Heart left ventricle (tissue), 16 donors: ENCODE measurements around the gene HS1BP3. TPM values are rescaled to one million over a fixed set of nuclear protein-coding genes. Genes with fewer than 3 reads are reported as not detected.

Experiments used
- ATAC-seq, 4 donors: fragments of 200-7000 bp; cut with Tn5 transposase; one replicate each; pipeline ENCODE4 v1.9.1; 2020 to 2022; ENCODE audit warnings: moderate library complexity in 4 of 4, mild to moderate bottlenecking in 3 of 4, moderate number of reproducible peaks in 1 of 4
- DNase-seq, 5 donors: peaks; one replicate each; pipeline ENCODE4 v3.0.0-alpha.2; 2020
- H3K27ac ChIP-seq, 12 donors: fragments of 200-600 bp; sonication (generic) in 4 of 12; one replicate each; pipeline versions ENCODE4 v1.5.0 to v1.8.0; 2016 to 2022; ENCODE audit warnings: mild to moderate bottlenecking in 2 of 12
- H3K27me3 ChIP-seq, 9 donors: fragments of 200-600 bp; sonication (generic) in 2 of 9; one replicate each; pipeline versions ENCODE4 v1.5.1 to v1.8.0; 2016 to 2022; ENCODE audit warnings: mild to moderate bottlenecking in 3 of 9
- H3K36me3 ChIP-seq, 9 donors: fragments of 200-600 bp; sonication (generic) in 2 of 9; one replicate each; pipeline versions ENCODE4 v1.5.0 to v1.8.0; 2018 to 2022; ENCODE audit warnings: mild to moderate bottlenecking in 2 of 9
- H3K4me1 ChIP-seq, 12 donors: fragments of 200-600 bp; sonication (generic) in 4 of 12; one replicate each; pipeline versions ENCODE4 v1.5.0 to v1.8.0; 2016 to 2022; ENCODE audit warnings: mild to moderate bottlenecking in 3 of 12
- H3K4me3 ChIP-seq, 12 donors: fragments of 200-600 bp; sonication (generic) in 4 of 12; one replicate each; pipeline versions ENCODE4 v1.5.0 to v1.8.0; 2017 to 2022; ENCODE audit warnings: mild to moderate bottlenecking in 9 of 12, moderate library complexity in 4 of 12
- H3K9me3 ChIP-seq, 12 donors: fragments of 200-600 bp; sonication (generic) in 4 of 12; one replicate each; pipeline versions ENCODE4 v1.5.0 to v1.8.0; 2016 to 2022; ENCODE audit warnings: mild to moderate bottlenecking in 1 of 12
- POLR2A ChIP-seq, 2 donors: fragments of 450-650 bp; IDR thresholded peaks; one replicate each; pipeline ENCODE4 v1.6.1; 2017; ENCODE audit warnings: antibody characterized with exemption in 2 of 2, mild to moderate bottlenecking in 2 of 2, moderate library complexity in 2 of 2
- WGBS, 4 donors: extraction: QIAGEN DNeasy Blood & Tissue Kit in 2 of 4; methylation state at CpG; one replicate each; pipeline versions ENCODE4 v1.1.5 to v1.1.7; 2013 to 2018; 5-methylcytosine and 5-hydroxymethylcytosine counted together
- intact Hi-C, 10 donors: fragments of 100-400 bp; cut with DNase I; formaldehyde crosslinking; loops; one replicate each; pipeline versions ENCODE4 v1.11.1 to v1.14.2; 2022
- polyA plus RNA-seq, 2 donors: library from polyadenylated mRNA; stranded (reverse); fragments of 200-250 nt; gene quantifications; one replicate each; pipeline ENCODE4 v1.2.3, GENCODE V29; 2013
- total RNA-seq, 9 donors: library from RNA; depleted of rRNA in 2 of 9; stranded (reverse); fragments of >200 nt in 2 of 9; fragmentation: NEBNext Ultra II Directional in 3 of 9; extraction: Animal tissue kit (Norgen Biotek cat#: 25700) in 3 of 9; gene quantifications; one replicate each; pipeline versions ENCODE4 v1.1.0 to v1.2.4, GENCODE V29; 2016 to 2023
- TF ChIP-seq, protein P1 (sequence below), 12 donors: fragments of 200-600 bp; sonication (generic) in 4 of 12; IDR thresholded peaks; one replicate each; pipeline versions ENCODE4 v1.5.0 to v1.8.0; 2018 to 2022; ENCODE audit warnings: antibody characterized with exemption in 12 of 12, mild to moderate bottlenecking in 5 of 12
- donor health status: ischemic (EF 13 %, LVEDD 7.1; RV severe dilation, severe dysfunction).
- donor health status: healthy with polysubstance abuse.
- donor health status: DM: no; HTN: yes; CAD: no.
- donor health status: DM: no; HTN: no; CAD: no.
- donor health status: ischemic (EF 25% LVEDD 6.9; RV normal size, moderate dysfunction).
- donor health status: ischemic (EF 25% LVEDD 5.7; RV mildly dilated, moderate dysfunction).
- donor health status: healthy.
- donor health status: DM: yes; HTN: yes; CAD: no.
- donor health status: ischemic (EF 35%, LVEDD 5.7; RV mildly dilated, moderate dysfunction).
- donor health status: nonischemic (EF 11% LVEDD 7.7; RV severe dilation, severe dysfunction).
- donor health status: DM: yes; HTN: yes; CAD: no.
- donor health status: PGD.
- donor health status: ischemic (EF 29% LVEDD 5.4; RV normal size, mild dysfunction).
- donor health status: nonischemic (EF 23%, LVEDD 6.1; RV moderate dilation, normal function).

The HS1BP3 gene
- total and polyA plus RNA-seq, 11 donors = 12.7 to 23.7 (median 21.0) TPM

DNA sequence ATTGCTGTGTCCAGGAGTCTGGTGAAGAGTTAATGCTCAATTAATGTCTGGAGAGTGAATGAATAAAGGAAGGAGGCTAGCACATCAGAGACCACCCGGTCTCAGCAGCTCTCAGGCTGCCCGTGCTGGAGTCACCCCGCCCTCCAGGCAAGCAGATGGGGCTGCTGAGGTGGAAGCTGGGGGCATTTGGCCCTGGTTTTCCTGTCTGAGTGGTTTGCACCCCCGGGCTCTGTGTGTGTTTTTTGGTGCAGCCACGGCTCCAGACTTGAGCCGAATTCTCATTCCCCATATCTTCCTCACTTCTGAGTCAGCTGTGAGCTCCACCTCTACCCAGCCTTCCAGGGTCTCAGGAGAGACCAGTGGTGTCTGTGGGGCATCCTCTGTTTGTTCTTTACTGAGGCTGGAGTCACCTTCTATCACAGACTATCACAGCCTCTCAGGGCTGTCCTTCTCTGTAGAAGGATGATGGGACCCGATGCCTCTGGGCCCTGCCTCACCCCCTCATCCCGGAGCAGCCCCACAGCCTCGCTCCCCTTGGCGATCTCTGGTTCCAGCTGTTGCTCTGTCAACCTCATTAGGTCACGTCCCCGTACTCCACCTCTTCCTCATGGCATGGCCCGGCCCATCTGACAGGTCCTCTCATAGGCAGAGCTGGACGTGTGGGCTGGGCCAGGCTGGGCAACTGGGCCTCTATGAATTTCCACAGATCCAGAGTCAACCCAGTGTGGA, 60.8 kb downstream of the HS1BP3 start:
- H3K27me3 ChIP-seq = no peaks in the 10 kb centered on the region
- peaks cover 0 to 80% (median 44%) of the 10 kb centered on the region in 12 donors for H3K4me1 ChIP-seq
- peak overlapping the region in 6 of 12 donors; percentile 3 to 59 (median 28) for H3K27ac ChIP-seq
- H3K4me3 ChIP-seq = no peak overlapping the region
- peak in 1 of 4 donors; percentile 55 for ATAC-seq
- WGBS, 4 donors = 76 to 81% (median 80%) methylated on average over 14 of the region's 14 CpGs
- TF ChIP-seq POLR2A (IDR thresholded peaks at IDR 0.05) = no peak
- TF ChIP-seq, protein P1, sequence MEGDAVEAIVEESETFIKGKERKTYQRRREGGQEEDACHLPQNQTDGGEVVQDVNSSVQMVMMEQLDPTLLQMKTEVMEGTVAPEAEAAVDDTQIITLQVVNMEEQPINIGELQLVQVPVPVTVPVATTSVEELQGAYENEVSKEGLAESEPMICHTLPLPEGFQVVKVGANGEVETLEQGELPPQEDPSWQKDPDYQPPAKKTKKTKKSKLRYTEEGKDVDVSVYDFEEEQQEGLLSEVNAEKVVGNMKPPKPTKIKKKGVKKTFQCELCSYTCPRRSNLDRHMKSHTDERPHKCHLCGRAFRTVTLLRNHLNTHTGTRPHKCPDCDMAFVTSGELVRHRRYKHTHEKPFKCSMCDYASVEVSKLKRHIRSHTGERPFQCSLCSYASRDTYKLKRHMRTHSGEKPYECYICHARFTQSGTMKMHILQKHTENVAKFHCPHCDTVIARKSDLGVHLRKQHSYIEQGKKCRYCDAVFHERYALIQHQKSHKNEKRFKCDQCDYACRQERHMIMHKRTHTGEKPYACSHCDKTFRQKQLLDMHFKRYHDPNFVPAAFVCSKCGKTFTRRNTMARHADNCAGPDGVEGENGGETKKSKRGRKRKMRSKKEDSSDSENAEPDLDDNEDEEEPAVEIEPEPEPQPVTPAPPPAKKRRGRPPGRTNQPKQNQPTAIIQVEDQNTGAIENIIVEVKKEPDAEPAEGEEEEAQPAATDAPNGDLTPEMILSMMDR (IDR thresholded peaks at IDR 0.05) = no peak
- intact Hi-C loops = loop anchor here in 1 of 10 donors (10.0 kb wide), 1 partner anchor 145 kb away; the partner anchor contains the start of gene RHOB
- no peaks in the 10 kb centered on the region for H3K36me3 ChIP-seq
- DNase-seq = peak in 1 of 5 donors; percentile 40
- H3K9me3 ChIP-seq = no peaks in the 10 kb centered on the region

DNA sequence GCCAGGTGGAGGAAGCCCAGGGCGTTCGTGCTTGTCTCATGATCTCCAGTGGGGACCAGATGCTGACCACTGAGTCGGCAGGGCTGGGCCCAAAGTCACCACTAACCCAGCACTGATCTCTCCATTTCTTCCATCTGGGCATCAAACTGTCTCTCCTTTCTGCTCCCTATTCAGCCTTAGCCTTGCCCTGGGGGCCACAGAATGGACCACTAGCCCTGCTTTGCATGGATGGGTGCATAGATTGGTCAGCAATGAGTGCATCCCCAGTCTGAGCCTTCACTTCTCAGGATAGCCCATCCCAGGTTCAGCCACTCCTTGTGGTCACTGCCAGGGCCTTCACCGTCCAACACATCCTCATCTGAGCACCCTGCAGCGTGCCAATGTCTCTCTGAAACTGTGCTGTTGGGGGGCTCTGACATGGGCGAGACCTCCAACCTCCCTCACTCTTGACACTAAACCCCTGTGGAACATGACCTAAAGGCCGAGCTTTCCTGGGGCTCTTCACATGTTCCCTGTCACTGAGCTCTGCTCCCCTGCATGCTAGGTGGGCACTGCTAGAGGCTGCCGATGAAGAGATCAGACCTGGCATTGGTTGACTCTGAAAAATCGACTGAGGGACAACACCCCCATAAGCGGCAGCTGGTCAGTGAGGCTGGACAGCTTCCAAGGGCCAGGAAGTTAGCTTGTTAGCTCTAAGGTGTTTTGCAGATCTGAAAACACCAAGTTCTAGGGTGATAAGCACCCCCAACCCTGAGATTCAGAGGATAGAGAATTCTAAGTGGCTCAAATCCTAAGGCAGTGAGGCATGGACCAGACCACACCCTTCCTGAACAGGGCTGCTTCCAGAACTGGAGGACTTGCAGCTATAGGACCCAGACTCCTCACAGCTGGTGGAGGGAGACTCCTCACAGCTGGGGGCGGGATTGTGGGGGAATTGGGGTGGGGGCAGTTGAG, 61.7 kb downstream of the HS1BP3 start:
- Histone ChIP-seq H3K4me1 (peaks cover 9 to 83% (median 51%) of the 10 kb centered on the region in 12 donors), H3K4me3 (no peak overlapping the region), H3K9me3 (no peaks in the 10 kb centered on the region), H3K27ac (peak overlapping the region in 1 of 12 donors; percentile 59), H3K36me3 (no peaks in the 10 kb centered on the region), H3K27me3 (no peaks in the 10 kb centered on the region)
- WGBS, 4 donors = 74 to 75% (median 74%) methylated on average over 9 to 11 of the region's 11 CpGs
- intact Hi-C loops = no loop called here
- DNase-seq (no peak), ATAC-seq (no peak)
- TF ChIP-seq POLR2A (IDR thresholded peaks at IDR 0.05) = no peak
- TF ChIP-seq, protein P1 (IDR thresholded peaks at IDR 0.05) = no peak

DNA sequence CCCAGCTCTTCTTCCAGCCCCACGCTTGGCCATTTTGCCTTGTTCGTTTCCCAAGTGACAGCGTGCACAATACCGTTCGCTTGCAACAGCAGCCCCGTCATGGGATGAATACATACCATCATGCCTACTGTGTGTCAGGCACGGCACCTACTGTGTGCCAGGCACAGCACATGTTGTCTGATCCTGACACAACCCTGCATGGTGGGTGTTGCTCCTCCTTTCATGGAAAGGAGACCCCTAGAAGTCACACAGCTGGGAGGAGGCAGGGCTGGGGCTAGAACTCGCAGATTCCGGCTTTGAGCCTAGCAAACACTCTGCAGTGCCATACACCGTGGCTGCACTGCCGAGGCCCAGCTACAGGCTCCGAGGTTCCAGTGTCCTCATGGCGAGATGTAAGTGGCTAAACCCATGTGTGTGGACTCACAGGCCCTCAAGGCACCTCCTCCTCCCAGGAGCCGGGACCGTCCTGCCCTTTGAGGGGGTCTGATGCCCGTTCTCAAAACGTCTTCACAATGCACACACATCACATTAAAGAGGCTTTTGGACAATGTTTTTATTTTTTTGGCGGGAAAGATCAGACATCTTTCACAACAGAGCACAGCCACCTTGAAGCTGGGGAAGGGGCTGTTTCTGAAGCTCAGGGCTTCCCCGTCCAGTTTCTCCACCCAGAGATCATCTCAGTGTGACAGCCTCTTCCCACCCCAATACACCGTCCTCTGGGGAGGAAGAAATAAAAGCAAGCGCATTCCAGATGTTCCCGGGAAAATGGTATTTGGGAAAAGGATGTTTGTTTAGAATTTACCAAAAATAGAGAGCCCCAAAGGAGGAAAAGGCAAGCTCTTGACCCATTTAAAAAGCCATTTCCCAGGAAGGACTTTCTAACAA, 64.9 kb downstream of the HS1BP3 start:
- Histone ChIP-seq H3K4me3 (no peak overlapping the region), H3K27ac (peak overlapping the region in 9 of 12 donors; percentile 5 to 64 (median 44)), H3K27me3 (no peaks in the 10 kb centered on the region), H3K4me1 (peaks cover 9 to 78% (median 45%) of the 10 kb centered on the region in 12 donors), H3K36me3 (no peaks in the 10 kb centered on the region), H3K9me3 (peaks cover 0 to 11% (median 6%) of the 10 kb centered on the region in 12 donors)
- intact Hi-C loops = no loop called here
- peak in 1 of 4 donors; percentile 8 for ATAC-seq
- DNase-seq = peak in 3 of 5 donors; percentile 26 to 55 (median 32)
- WGBS, 4 donors = 67 to 82% (median 72%) methylated on average over 21 to 22 of the region's 22 CpGs
- no peak for TF ChIP-seq POLR2A (IDR thresholded peaks at IDR 0.05)
- TF ChIP-seq, protein P1 (IDR thresholded peaks at IDR 0.05) = no peak
